GM19193 (cell line): ENCODE measurements around the gene SNAI3.

Source experiments
- POLR2A ChIP-seq: IDR thresholded peaks from 4 replicates; pipeline ENCODE4 v1.6.1; 2011; ENCODE audit not compliant: insufficient read depth, insufficient read length; ENCODE audit errors: extremely low read depth

The SNAI3 gene

GRCh38 chr16:88658714-88659113, 27.6 kb downstream of the SNAI3 start:
- TF ChIP-seq POLR2A = no peak

GRCh38 chr16:88657371-88657770, 28.9 kb downstream of the SNAI3 start:
- no peak for TF ChIP-seq POLR2A

DNA sequence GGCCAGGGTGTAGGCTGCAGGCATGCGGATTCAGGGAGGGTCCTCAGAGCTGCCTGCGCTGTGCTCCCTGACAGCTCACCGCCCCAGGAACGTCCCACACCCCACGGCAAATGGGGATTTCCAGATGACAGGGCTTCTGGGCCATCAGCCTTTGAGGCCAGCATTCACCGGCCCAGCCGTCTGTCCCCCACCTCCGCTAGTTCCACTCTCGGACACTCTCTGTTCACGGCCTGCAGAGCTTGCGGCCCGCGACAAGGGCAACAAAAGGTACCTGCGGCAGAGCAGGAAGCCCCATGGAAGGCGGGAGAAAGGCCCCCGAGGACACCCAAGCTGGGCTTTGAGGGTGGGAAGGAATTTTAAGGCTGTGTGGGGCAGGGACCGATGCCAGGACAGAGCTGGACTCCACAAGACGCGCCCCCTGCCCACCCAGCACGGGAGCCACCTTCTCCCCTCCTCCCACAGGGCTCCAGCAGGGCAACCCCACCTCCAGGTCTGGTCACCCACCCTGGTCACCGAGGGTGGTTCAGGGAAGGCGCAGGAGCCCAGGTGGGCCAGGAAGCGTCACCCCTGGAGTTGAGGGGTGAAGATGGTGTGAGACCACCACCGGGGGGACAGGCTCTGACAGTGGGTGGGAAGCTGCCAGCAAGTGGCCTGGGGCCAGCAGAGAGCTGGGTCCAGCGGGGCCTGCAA, 29.9 kb downstream of the SNAI3 start:
- no peak for TF ChIP-seq POLR2A

GRCh38 chr16:88655733-88656281, 30.5 kb downstream of the SNAI3 start:
- no peak for TF ChIP-seq POLR2A

DNA sequence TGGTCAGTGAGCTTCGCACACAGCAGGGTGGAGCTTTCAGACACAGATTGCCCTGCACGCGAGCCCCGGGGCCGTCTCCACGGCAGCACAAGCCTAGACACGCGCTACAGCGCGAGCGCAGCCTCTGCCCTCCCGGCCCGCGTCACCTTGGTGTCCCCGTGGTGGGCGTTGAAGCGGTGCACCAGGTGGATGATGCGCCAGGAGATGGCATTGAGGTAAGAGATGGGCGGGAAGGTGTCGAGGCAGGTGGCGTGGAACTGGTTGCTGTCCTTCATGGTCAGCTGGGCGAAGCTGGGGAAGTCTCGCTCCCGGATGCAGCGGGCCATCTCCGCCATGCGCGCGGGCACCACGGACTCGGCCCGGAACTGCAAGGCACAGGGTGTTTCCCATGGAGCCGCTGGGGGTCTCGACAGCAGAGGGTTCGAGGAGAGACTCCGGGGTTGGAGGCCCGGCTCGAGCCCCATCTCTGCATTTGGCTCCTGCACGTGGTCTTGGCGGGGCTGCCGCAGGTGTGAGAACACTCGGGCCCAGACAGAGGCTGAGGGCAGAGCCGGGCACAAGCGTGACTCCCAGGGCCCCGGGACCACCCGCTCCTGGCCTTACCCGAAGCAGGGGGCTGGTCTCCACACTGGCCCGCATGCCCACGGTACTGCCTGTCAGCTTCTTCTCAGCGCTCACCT, 31.1 kb downstream of the SNAI3 start:
- no peak for TF ChIP-seq POLR2A

DNA sequence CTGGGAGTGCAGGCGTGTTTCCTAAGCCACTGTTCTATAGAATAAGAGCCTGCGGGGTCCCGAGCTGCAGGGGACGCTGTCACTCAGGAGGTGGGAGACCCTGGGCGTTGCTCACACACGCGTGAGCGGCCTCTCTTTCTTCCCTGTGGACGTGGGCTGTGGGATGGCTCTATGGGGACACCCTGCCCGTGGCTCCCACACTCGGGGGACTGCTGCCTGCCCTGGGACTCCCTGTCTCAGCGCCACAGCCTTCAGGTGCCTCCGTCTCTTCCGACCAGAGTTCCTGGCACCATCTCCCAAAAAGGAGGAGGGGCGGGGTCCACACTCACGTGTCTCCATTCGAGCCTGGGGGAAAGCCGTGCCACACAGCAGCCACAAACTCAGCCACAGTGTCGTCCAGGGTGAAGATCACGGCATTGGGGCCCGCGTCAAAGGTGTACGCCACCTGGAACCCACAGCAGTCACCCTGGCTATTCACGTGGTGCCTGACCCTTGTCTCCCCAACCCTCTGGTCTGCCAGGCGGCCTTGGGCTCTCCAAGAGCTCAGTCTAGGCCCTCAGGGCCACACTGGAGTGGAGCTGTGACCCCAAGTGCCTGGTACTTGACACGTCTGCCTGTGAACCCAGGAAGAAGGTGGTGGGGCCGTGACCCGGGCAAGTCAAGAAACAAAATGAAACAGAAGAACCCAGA, 31.8 kb downstream of the SNAI3 start:
- TF ChIP-seq POLR2A = no peak

DNA sequence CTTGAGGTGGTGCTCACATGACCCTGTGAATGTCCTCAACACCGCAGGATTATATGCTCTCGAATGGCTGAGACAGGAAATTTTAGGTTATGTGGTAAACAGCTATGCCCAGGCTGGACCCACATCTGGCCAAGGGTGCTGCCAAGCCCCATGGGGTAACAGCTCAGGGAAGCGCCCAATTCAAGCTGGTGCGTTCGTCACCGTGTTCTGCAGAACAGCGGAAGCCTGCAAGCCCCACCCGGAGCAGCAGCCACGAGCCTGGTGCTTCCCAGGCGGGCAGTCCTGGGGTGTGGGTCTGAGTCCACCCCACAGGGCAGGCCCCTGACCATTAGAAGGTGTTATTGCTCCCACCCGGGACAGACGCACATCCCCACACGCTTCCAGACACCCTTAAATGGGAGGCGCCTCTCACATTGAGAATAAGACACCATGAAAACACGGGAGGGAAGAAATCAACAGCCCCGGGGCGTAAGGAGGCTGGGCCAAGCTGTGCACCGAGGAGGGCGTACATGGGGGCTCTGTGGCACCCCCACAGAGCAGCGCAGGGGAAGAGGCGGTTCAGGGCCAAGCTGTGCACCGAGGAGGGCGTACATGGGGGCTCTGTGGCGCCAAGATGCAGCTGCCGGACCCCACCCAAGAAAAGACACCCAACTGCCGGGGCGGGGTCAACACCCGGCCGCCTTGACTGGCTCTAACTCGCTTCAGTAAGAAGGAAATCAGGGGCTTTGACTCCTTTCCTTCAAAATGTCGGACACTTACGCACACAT, 32.5 kb downstream of the SNAI3 start:
- TF ChIP-seq POLR2A = no peak

GRCh38 chr16:88653101-88653500, 33.2 kb downstream of the SNAI3 start:
- TF ChIP-seq POLR2A = no peak

GRCh38 chr16:88652762-88653063, 33.6 kb downstream of the SNAI3 start:
- TF ChIP-seq POLR2A = no peak

DNA sequence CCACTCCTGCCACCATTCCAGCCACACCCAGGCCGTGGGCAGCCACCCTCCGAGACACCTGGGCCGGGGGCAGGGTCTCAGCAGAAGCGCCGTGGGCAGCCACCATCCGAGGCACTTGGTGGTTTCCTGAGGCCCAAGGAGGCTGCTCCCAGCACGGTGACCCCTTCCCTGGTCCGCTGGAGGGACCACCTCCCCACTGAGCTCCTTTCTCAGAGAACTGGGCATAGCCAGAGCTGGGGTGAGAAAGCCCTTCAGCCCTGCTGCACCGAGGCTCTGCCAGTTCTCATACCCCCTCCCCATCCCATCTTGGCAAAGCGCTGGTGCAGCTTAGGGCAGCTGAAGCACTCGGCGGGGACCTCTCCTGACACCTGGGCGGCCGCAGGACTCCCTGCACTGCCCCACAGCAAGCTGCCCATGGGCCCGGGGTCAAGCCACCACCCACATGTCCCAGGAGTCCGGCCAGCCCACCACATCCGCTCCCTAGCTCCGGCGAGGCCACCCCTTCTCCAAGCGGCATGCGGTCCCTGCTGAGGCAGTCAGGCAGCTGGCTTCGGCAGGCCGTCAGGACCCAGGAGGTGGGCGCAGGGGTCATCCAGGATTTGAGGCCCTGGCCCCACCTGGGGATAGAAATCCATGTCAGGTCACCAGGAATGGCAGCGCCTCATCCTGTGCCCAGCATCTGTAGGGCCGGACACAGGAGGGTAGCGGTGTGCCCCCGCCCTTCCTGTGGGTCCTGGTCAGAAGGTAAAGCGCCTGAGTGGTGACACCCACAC, 34.1 kb downstream of the SNAI3 start:
- no peak for TF ChIP-seq POLR2A

- peak; percentile 63 for TF ChIP-seq POLR2A
Observed at GRCh38 chr16:88651276-88651988, 34.9 kb downstream of the SNAI3 start.

DNA sequence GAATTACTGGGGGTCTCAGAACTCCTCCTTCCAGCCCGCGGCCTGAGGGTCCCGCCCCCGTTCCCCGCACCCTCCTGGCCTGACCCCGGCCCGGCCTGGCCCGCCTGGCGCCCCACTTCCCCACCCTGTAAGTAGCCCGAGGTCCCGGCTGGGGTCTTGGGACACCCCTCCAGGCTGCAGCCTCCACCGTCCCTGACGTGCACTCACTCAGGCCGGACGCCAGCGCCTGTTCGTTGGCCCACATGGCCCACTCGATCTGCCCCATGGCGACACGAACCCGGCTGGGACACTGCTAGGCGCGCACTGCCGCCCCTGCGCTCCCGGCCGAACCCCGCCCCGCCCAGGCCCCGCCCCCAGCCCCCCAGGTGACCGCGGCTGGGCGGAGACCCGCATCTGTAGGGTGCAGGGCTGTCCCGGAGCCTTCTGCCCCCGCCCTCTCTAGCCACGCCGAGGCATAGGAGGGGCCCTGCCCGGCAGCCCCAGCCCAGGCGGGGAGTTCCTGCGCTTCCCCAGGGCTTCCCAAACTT, 35.5 kb downstream of the SNAI3 start, which contains the start of gene CYBA:
CYBA (minus strand) TSS at position 305 of the 527 bp plus-strand sequence; CDS start at position 265, 40 bp downstream.
- TF ChIP-seq POLR2A = peak; percentile 93
